IPS-NIHi7 (cell line): ENCODE results near the gene MTA1.
A peak's percentile ranks its signal among the peaks of the same experiment; 100 is the strongest.

Experiments
- DNase-seq: peaks from one replicate; pipeline ENCODE4 v3.0.0; 2012; ENCODE audit warnings: mixed read lengths; ENCODE audit errors: extremely low spot score

Gene MTA1

DNA sequence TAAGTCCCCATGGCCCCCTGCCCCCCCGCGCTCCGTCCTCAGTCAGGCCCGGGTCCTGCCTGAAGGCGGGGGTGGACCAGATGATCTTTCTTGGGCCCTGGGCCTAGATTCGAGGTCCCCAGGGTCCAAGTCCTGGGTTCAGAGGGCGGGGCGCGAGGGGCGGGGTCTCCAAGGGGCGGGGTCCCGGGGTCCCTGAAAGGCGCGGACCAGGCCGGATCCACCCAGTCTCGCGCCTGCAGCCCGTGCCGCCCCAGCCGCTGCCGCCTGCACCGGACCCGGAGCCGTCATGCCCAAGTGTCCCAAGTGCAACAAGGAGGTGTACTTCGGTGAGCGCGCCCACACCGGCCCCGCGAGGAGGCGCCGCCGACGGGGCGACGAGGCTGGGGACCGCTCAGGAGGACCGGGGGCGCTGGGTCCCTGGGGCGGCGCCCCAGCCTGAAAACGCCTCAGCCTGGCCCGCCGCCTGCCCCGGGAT, 67.4 kb downstream of the MTA1 start:
- DNase-seq: no peak

DNA sequence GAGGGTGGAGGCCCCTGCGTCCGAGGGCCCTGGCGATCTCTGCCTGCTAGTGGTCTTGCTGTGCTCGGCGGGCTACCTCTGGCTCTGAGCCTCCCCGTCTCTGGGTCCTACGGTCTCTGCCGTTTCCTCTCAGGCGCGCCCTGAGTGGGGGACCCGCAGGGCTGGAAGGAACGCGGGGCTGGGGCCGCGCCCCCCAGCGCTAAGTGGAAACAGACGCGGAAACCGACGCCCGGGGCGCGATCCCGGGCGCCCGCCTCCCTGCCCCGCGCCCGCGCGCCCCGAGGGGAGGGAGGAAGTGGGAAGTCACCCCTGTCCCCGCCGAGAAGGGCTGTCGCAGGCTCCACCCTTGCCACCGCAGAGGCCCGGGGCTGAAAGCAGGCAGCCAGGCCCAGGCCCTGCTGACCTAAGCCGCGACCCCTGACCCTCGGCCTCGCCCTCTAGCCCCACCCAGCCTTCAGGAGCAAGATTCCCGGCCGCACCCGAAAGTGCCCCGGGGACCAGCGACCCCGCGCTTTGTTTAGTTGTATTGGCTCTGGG, 67.9 kb downstream of the MTA1 start:
- DNase-seq: no peak

DNA sequence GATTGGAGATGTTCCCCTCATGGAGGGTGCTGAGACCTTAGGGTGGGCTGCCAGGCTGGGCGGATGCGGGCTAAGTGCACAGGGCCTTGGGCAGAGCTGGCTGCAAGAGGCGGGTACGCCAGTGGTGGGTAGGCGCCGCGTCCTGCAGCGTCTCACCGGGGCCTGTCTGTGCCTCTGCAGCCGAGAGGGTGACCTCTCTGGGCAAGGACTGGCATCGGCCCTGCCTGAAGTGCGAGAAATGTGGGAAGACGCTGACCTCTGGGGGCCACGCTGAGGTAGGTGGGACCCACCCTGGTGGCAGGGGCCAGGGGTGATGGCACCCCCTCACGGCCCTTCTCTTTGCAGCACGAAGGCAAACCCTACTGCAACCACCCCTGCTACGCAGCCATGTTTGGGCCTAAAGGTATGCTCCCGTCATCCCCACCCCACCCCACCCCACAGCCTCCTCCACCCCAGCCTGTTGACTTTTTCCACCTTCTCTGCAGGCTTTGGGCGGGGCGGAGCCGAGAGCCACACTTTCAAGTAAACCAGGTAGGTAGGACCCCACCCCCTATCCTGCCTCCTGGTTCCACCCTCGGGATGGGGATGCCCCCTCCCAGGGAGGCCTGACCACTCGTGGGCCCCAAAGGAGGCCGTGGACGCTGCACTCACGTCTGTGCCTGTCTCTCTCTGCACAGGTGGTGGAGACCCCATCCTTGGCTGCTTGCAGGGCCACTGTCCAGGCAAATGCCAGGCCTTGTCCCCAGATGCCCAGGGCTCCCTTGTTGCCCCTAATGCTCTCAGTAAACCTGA, 68.6 kb downstream of the MTA1 start:
- no peak for DNase-seq

DNA sequence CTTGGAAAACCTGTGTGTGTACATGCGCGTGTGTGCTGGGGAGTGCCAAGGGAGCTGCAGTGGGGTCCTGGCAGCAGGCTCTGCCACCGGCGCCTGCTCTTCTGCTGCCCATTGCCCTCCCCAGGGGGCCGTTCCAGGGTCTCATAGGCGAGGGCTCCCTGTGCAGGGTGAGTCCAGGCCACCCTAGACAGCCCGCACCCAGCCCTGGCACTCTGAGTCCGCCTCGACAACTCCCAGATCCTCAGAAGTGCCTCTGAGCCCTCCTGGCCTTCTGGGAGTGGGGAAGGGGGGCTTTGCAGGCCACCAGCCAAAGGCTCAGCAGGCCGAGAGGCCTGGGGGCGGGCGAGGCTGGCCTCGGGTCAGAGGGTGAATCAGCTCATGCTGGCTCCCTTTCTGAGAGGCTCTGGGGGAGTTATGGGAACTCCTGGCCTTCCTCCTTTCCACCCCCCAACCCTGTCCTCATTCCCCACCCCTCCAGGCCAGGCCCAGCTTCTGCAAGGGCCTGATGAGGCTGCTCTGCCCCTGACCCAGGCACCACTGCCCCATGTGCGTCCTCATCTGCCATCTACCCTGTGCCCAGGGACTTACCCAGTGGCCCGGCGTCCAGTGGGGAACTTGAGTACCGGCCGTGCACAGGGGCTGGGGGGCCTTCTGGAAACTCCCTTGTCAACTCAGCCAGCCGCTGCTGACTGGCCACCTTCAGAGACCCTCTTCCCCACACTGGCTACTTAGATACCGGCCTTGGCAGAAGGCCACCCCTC, 69.3 kb downstream of the MTA1 start:
- DNase-seq: no peak

DNA sequence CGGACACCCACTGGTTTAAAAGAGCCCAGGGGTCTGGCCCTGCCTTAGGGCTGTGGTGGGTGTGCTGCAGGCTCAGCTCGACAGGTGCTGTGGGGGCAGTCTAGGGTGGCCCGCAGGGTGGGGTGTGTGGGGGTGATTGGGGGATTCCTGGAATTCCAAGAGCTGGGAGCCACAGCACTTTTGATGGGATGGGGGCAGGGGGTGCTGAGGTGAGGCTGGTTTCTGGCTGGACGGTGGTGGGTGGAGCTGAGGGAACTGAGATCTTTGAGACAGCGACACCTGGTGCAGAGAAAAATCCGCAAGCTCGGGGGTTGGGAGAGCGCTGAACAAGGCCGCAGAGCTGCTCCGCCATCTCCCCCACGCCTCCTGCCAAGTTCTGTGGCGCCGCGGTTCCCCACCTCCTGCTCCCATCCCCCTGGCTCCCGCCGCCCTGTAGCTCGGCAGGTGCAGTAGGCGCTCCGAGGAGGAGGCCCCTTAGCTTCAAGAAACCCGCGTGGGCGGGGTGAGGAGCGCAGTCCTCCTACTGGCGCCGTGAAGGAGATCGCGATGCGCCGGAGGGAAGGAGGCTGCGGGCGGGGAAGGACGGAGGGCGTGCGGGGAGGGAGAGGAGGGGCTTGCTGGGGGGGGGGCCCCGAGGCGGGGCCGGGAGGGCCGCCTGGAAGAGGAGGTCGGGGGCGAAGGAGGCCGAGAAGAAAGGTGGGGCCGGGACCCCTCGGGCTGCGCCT, 70.1 kb downstream of the MTA1 start:
- peak; percentile 81 for DNase-seq

DNA sequence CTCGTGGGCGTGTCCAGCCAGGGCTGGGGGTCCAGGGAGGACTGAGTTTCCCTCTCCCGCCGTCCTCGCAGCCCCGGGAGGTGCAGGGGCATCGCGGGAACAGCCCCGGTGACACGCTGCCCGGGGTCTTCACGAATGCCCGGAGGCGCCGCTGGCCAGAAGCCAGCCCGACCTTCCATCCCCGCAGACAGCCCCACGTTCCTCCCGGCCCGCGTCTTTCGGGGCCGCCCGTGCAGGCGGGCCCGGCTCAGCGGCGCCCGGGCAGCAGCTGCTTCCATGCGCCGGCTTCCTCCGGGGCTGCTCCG, 70.6 kb downstream of the MTA1 start:
- DNase-seq: no peak

DNA sequence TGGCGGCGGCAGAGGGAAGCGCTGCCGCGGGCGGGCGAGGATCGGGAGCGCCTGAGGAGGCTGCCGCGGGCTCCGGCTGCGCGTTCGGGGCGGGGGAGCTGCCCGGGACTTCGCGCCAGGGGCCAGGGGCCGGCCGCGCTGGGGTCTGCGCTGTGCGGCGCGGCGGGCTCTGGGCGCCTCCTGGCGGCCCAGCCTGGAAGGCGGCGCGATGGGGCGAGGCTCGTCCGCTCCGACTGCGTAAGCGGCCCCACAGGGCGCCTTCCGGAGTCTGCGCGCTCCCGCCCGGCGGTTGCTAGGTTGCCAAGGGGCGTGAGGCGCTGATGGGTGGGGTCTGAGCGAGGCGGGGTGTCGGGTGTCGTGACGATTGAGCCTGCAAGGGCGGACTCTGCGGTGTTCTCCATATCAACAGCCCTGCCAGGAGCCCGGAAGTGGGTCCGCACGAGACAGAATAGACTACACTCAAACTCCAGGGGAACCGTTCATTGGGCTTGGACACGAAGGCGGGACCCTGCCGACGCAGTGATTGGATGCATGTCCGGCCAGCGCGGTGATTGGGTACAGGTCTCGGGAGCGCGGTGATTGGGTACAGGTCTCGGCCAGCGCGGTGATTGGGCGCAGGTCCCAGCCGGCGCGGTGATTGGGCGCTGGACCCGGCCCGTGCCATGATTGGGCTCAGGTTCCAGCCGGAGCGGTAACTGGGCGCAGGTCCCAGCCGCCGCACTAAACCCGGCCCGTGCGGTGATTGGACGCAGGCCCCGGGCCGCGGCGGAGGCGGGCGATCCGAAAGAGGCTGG, 71.1 kb downstream of the MTA1 start, which contains the start of gene TEDC1:
Gene TEDC1 (plus strand): TSS at position 675 of the 794 bp plus-strand sequence. CDS start 130 bp downstream, outside the sequence.
- DNase-seq: peak; percentile 91

DNA sequence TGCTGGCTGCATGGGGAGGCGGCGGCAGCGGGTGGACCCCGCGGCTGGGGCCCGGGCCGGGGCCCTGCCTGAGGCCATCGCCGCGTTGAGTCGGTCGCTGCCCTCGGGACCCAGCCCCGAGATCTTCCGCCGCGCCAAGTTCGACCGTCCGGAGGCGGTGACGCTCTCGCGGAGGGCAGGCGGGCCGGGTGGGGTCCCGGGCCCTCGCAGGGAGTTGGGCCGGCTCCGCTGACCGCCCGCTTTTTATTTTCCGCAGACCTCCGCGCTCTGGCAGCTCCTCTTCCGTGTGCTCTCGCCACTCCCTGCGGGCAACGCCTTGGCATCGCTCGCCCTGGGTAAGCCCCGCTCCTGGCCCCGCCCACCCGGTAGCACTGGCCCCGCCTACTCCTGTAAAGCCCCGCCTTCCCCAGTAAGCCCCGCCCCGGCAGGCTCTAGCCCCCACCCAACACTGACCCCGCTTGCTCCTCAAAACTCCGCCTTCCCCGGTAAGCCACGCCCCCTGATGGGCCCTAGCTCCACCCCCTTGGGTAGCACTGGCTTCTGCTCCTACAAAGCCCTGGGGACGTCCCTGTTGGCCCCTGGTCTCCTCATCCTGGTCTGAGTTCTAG, 71.8 kb downstream of the MTA1 start:
- peak; percentile 82 for DNase-seq

DNA sequence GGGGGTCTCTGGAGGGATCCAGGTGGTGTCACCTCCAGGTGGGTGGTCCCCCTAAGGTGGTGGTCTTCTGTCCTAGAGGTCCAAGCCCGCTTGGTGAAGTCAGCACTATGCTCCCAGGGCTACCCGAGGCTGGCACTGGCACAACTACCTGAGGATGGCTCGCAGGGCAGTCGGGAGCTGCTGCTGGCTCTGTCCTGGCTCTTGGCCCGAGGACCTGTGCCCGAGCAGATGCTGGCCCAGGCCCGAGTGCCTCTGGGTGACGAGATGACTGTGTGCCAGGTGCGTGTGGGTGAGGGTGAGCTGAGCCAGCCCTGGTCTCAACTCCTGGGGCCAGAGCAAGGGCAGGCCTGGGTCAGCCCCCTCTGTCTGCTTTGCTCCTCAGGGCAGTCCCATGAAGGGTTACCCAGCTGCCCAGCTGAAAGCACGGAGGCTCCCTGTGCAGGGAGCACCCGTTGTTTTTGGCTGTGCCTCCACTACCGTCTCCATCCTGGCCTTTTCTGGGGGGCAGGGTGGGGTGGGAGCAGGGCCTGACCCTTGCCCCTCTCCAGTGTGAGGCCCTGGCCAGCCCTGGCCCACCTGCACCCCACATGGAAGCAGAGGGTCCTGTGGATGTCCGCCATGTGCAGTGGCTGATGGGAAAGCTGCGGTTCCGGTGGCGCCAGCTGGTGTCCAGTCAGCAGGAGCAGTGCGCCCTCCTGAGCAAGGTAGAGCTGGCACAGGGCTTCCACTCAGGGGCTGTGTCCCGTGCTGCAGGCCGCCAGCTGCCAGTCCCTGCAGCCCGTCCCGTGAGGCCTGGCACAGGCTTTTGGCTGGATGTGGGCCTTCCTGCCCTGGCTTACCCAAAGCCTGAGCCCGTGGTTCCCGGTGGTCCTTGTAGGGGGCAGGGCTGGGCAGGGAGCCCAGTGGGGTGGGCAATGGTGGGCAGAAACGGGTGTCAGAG, 72.7 kb downstream of the MTA1 start:
- no peak for DNase-seq

DNA sequence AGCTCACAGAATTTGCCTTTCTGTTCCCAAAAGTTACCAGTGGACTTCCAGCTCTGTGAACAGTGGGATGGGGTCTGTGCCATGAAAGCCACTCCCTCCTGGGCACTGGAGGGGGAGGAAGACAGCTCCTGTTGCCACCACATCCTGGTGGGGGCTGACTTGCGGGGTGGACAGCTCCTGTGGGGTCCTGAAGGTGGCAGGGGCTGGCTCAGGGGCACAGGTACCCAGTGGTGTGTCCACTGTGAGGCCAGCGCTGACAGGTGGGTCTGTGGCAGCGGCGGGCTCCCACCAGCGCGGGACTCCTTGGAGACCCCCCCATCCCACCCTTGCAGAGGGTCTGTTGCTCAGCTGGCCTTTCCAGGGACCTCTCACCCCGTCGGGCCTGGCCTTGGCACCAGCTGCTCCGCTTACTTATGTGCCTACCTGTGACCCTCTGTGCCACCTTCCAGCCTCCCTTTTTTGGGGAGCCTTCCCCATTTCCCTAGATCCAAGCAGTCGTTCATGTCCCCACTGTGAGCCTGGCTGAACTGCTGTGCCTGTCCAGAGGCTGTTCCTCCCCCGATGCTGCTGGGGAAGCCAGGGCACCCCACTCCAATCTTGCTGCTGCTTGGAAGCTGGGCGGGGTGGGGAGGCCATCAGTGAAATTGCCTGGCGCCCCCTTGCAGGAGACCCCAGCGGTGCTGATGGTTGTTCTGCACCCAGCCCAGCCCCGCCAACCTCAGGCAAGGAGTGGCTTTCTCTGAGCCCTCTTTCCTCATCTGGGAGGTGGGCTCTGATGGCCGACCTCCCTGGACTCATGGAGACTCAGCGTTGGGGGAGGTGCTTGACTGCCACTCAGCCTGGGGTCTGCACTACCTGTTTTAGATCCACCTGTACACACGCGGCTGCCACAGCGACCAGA, 73.6 kb downstream of the MTA1 start:
- DNase-seq: no peak

DNA sequence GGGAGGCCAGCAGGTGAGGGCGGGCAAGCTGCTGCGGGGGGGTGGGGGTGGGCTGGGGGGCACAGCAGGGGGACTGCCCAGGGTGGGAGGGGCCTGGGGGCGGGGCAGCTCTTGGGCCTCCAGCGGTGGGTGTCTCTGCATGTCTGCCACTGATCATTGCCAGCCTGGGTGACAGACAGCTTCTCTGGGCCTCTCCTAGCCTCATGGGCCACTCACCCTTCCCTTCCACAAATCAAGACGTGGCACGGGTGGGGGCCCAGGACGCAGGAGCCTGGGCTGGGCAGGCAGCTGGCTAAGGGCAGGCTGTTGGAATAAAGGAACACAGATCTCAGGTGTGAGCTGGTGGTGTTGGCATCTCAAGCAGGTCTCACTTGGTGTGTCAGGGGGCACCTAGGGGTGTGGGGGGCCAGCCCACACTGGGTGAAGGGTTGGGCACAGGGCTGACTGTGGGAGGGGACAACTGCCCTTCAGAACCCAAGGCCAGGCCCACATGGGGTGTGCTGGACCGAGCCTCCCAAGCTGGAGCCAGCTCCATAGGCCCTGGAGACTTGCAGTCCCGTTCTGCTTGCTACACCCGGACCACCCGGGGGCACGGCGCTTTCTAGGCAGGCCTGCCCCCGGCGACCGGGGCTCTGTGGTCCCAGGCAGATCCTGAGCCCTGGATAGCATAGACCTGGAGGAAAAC, 74.4 kb downstream of the MTA1 start:
- DNase-seq: no peak

DNA sequence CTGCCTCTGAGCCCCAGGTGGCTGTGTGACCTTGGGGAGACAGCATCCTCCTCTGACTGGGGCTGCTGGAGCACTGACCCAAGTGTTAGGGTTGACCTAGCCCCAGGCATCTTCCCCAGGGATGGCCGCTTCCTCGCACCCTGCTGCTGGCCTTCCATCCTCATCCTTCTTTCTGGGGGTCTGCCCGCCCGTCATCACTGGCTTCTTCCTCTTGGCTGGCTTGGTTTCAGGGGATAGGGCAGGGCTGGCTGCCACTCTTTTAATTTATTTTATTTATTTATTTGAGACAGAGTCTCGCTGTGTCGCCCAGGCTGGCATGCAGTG, 74.9 kb downstream of the MTA1 start:
- DNase-seq: no peak

DNA sequence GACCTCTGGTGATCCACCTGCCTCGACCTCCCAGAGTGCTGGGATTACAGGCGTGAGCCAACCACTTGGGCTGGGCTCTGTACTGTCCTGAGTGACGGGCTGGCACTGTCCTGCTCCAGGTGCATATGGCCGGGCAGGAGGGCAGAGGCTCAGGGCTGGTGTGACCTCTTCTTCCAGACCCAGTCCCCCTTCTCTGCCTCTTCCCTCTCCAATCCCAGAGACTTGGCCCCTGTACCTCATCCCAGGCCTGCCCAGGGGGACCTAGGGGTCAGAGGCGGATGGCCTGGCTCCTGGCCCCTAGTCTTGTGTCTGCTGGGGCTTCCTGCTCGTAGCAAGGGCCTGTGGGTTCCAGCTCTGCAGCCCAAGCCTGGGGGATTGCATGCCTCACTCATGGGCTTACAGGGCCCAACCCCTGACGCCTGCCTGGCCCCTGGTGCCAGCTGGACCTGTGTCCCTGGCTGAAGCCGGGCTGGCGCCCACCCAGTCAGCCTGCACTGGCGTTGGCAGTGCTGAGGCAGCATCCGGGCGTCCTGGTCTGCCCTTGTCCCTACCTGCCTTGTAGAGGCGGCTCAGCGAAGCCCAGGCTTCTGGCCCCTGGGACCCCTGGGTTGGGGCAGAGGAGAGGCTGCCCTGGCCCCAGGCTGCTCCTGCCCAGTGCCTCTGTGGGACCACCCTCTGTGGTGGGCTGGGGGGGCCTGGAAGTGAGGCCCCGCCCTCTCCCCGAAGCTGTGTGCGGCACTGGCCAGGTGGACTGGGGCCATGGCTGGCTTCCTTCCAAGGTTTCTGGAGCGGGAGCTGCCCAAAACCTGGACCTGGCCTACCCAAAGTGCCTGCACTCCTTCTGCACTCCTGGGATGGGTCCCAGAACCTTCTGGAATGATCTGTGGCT, 75.7 kb downstream of the MTA1 start:
- DNase-seq: no peak

DNA sequence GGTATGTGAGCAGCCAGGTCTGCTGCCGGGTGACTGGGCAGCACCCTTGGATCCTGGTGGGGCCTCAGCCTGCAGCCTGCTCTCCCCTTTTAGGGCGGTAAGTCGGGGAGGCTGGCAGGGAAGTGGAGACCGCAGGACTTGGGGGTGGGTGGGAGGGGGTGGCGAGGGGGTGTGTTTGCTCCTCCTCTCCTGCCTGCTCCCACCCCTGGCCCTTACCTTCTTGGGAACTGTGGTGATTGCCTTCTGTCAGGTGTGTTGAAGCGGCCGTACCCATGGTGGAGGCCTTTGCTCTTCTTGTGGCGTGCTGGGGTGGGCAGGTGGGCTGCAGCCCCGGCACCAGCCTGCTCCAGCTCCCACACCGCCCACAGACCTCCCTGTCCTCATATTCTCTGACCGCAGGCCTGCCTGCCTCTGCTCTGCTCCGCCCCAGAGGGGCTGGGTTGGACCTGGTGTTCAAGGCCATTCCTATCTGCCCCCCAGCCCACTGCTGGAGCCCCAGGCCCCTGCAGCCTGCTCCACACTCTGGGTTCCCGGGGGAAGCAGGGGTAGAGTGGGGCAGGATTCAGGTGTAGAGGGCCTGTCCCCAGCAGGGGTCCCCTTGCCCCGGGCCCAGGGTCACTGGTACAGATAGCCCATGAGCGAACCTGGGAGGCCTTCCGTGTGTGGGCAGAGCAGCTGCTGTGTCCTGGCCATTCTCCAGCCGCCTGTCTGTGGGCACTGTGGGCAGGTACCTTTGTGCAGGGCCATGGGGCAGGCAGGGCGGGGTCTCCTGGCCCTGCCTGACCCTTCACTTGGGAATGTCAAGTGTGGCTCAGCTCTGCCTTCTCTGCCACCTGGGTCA, 76.6 kb downstream of the MTA1 start:
- no peak for DNase-seq

DNA sequence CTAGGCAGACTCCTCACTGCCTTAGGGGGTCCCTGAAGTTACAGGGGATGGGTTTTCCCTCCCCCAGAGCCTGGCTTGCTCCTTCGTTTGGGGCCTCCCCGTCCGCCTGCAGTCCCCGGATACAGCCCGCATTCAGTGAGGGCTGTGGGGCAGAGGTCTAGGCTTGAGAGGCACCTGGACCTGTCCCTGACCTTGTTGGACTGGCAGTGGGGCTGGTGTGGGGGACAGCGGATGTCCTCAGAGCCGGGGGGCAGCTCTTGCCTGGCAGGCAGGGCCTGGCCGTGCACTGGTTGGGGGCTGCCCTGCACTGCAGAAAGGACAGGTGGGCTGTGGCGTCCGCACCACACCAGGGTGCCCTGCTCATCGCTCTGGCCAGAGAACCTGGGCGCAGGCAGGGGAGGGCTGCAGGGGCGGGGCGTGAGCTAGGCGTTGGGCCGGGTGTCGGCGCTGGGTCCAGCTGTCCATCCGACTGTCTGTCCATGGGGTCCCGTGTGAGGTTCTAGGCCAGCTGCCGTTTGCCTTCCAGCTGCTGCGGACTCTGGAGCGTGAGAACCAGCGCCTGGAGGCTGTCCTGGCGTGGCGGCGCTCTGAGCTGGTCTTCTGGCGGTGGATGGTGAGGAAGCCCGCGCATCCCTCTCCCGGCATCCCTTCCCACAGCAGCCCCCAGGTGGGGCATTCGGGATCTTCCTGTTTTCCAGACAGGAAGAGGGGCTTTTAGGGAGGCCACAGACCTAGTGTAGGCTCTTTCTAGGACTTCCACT, 77.4 kb downstream of the MTA1 start:
- DNase-seq: no peak
